Fibroblast of villous mesenchyme (primary cell): ENCODE data around the gene H1-8. TPM values are rescaled to one million over a fixed set of nuclear protein-coding genes. Genes with fewer than 3 reads are reported as not detected.

Experiments
- DNase-seq: peaks from one replicate; pipeline ENCODE4 v3.0.0-alpha.2; 2010; ENCODE audit warnings: low read depth
- H3K4me3 ChIP-seq: 2 replicates; pipeline ENCODE4 v1.5.1; 2011; ENCODE audit warnings: low read depth, mild to moderate bottlenecking, low read length
- total RNA-seq: library from RNA; depleted of rRNA; stranded (reverse); fragments of >200 nt; gene quantifications from 2 replicates; pipeline ENCODE4 v1.2.3, GENCODE V29; 2012
- TF ChIP-seq, protein P1 (sequence below): IDR thresholded peaks from 2 replicates; pipeline ENCODE4 v1.5.1; 2012; ENCODE audit warnings: low read depth, mild to moderate bottlenecking, low read length; ENCODE audit not compliant: insufficient read depth

The H1-8 gene
- total RNA-seq, 1 donor = not detected

DNA sequence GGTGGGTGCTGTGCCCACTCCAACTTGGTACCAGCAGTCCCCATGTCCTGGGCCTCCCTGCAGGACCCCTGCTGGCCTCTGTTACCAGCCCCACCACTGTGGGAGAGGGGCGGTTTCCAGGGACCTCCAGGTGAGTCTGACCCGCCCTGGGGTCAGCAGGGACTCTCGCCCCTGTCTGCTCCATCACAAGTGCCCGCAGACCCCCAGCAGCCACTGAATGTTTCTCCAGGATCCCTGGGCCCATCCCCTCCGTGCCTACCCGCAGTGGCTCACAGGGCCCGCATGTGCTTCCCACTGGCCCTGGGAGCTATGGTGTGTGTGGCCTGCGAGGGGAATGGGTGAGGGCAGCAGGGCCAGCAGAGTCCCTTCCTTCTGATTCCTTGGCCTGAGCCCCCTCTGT is 24.4 kb upstream of the H1-8 start:
- no peak for DNase-seq
- TF ChIP-seq, protein P1, sequence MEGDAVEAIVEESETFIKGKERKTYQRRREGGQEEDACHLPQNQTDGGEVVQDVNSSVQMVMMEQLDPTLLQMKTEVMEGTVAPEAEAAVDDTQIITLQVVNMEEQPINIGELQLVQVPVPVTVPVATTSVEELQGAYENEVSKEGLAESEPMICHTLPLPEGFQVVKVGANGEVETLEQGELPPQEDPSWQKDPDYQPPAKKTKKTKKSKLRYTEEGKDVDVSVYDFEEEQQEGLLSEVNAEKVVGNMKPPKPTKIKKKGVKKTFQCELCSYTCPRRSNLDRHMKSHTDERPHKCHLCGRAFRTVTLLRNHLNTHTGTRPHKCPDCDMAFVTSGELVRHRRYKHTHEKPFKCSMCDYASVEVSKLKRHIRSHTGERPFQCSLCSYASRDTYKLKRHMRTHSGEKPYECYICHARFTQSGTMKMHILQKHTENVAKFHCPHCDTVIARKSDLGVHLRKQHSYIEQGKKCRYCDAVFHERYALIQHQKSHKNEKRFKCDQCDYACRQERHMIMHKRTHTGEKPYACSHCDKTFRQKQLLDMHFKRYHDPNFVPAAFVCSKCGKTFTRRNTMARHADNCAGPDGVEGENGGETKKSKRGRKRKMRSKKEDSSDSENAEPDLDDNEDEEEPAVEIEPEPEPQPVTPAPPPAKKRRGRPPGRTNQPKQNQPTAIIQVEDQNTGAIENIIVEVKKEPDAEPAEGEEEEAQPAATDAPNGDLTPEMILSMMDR = no peak
- H3K4me3 ChIP-seq = no peak overlapping the region

DNA sequence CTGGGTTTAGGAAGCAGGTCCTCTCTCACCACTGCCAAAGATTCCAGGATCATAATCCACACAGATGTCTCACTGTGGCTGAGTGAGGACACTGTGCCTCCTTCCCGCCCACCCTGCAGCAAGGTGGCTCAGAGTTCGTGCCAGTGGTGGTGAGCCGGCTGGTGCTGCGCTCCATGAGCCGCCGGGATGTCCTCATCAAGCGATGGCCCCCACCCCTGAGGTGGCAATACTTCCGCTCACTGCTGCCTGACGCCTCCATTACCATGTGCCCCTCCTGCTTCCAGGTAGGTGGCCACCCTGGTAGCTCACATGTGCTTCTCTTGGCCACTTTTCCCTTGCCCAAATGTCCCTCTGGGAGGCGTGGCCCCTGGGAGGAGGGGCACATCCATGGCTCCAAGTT is 23.5 kb upstream of the H1-8 start:
- TF ChIP-seq, protein P1 = no peak

DNA sequence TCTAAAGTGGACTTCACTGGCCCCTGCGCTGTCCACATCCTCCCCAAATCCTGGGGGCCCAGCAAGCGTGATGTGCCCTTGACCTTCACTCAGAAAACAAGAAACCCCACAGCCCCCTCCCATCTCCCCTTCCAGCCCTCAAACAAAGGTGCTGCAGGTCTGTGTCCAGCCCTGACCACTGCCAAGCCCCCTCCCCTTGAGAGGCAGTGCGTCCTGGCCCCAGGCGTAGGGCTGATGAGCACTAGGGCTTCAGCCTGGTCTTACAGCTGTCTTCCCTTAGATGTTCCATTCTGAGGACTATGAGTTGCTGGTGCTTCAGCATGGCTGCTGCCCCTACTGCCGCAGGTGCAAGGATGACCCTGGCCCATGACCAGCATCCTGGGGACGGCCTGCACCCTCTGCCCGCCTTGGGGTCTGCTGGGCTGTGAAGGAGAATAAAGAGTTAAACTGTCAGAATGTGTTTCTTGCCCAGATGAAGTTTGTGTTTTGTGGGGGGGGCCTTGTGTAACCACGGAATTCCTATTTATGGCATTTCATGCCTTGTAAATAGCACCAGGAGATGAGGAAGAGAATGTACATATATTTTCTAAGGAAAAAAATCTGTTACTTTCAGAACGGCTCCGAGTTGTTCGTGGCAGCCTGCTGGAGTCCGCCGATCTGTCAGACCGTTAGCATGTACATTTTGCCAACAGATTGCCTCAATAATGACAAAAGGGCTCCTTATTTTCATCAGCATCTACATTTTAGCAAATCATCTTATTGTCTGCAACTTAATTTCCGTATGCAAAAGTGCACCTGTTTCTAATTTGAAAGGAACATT is 22.9 kb upstream of the H1-8 start:
- DNase-seq = no peak
- TF ChIP-seq, protein P1 = no peak
- H3K4me3 ChIP-seq = no peak overlapping the region

More for the DNA sequence above, 23.5 kb upstream of the H1-8 start:
- no peak for DNase-seq
- no peak overlapping the region for H3K4me3 ChIP-seq

DNA sequence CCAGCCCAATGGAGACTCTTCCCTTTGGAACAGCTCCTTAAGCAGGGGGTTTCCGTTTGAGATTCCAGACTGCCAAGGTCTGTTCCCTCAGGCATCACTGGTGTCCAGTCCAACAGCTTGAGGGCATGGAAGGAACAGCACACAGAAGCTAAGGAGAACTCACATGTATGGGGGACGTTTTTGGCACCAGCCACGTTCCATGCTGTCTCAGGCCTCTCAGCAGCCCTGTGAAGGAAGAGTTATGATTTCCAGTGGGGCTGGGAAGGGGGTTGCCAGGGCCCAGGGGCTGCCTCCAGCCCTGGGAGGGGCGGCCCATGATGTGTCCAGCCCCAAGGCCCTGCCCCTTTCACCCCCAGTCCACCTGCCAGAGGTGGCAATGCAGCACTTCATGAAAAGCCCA is 22.0 kb upstream of the H1-8 start:
- TF ChIP-seq, protein P1 = no peak

DNA sequence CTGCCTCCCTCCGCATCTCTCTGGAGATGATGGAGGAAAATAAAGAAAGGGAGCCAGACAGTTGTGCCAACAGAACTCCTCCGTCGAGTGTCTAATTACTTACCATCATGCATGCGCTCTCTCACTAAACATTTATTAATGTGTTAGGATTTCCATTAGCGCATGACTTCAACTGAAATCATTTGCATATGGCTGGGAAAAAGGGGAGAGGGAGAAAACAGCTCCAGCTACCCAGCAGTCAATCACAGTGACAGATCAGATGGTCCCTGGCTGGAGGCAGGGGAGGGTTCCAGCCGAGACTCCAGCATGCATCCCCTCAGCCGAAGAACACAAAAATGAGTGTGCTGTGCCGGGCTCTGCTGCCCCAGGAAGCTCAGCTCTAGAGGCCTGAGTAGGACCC is 21.4 kb upstream of the H1-8 start:
- no peak for DNase-seq
- H3K4me3 ChIP-seq = no peak overlapping the region
- TF ChIP-seq, protein P1 = no peak

More for the DNA sequence above, 22.0 kb upstream of the H1-8 start:
- no peak overlapping the region for H3K4me3 ChIP-seq
- DNase-seq = no peak

DNA sequence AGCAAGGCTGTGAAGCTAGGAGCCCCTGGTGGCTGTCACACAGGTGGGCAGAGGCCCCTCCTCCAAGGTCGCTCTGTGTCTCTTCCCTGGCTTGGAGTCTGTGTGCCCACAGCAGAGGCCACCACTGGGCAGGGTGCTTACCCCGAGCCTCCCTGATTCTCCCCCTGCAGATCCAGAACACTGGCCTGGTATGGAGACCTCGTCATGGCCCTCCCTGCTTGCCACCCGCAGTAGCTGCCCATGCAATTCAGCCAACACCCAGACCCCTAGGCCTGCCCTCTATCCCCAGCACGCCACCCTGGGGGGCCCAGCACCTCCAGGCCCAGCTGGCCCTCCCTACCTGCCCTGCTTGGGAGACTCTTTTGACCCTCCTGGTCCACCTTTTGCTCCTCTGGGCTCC is 20.0 kb upstream of the H1-8 start:
- H3K4me3 ChIP-seq = no peak overlapping the region
- DNase-seq = no peak
- TF ChIP-seq, protein P1 = no peak
